Testis (tissue), 3 donors: ENCODE data around the gene EHBP1. TPM values are rescaled to one million over a fixed set of nuclear protein-coding genes. Genes with fewer than 3 reads are reported as not detected.

Experiments used
- DNase-seq: peaks from one replicate; pipeline ENCODE4 v3.0.0-alpha.2; 2019
- H3K27ac ChIP-seq, 2 donors: fragments of 200-600 bp; sonication (generic); one replicate each; pipeline ENCODE4 v1.5.1; 2019
- H3K27me3 ChIP-seq: fragments of 200-600 bp; sonication (generic); one replicate; pipeline ENCODE4 v1.5.1; 2019
- H3K36me3 ChIP-seq: fragments of 200-600 bp; sonication (generic); one replicate; pipeline ENCODE4 v1.5.1; 2017; ENCODE audit warnings: low read depth; ENCODE audit errors: missing control alignments
- H3K4me1 ChIP-seq: fragments of 200-600 bp; sonication (generic); one replicate; pipeline ENCODE4 v1.5.1; 2019
- H3K4me3 ChIP-seq, 2 donors: fragments of 200-600 bp; sonication (generic); one replicate each; pipeline ENCODE4 v1.5.1; 2017 to 2019
- H3K9me3 ChIP-seq: fragments of 200-600 bp; sonication (generic); one replicate; pipeline ENCODE4 v1.5.1; 2017
- CTCF ChIP-seq, 3 experiments: fragments of 450-650 bp in 2 of 3; fragments of 200-600 bp in 1 of 3; sonication (generic) in 1 of 3; IDR thresholded peaks; one replicate each; pipeline ENCODE4 v1.5.1; 2016 to 2019; ENCODE audit warnings: antibody characterized with exemption in 3 of 3, mild to moderate bottlenecking in 2 of 3, moderate library complexity in 1 of 3
- POLR2A ChIP-seq: fragments of 450-650 bp; IDR thresholded peaks from one replicate; pipeline ENCODE4 v1.6.1; 2017; ENCODE audit warnings: antibody characterized with exemption, mild to moderate bottlenecking, moderate library complexity
- WGBS, 2 donors: methylation state at CpG; one replicate each; pipeline ENCODE4 v1.1.5; 2018; 5-methylcytosine and 5-hydroxymethylcytosine counted together
- intact Hi-C: fragments of 100-400 bp; cut with DNase I; formaldehyde crosslinking; loops from one replicate; pipeline ENCODE4 v1.15.1; 2023; ENCODE audit warnings: low total_unique reads
- polyA plus RNA-seq: library from polyadenylated mRNA; stranded (reverse); fragments of 350-450 nt; fragmentation: Illumina TruSeq; extraction: RNeasy Lipid Tissue Mini Kit (QIAGEN cat#74804); gene quantifications from one replicate; pipeline ENCODE4 v1.2.3, GENCODE V29; 2014; ENCODE audit warnings: low read depth, low replicate concordance; ENCODE audit not compliant: insufficient read depth
- total RNA-seq, 2 donors: library from RNA; depleted of rRNA; stranded (reverse); fragments of >200 nt; gene quantifications; one replicate each; pipeline ENCODE4 v1.2.3, GENCODE V29; 2016

The EHBP1 gene
- total and polyA plus RNA-seq, 3 donors from 2014 or later, result 69.3 to 99.5 (median 86.8) TPM

- no peaks in the 10 kb centered on the region for H3K9me3 ChIP-seq
- TF ChIP-seq CTCF (IDR thresholded peaks at IDR 0.05) (no peak), POLR2A (no peak)
- no peaks in the 10 kb centered on the region for H3K27me3 ChIP-seq
- 95 to 100% methylated on average over 2 of the region's 2 CpGs for WGBS, 2 donors
- H3K4me3 ChIP-seq, result no peak overlapping the region
- intact Hi-C loops, result no loop called here
- no peak for DNase-seq
- no peaks in the 10 kb centered on the region for H3K4me1 ChIP-seq
- no peaks in the 10 kb centered on the region for H3K36me3 ChIP-seq
- no peak overlapping the region for H3K27ac ChIP-seq
Measured at GRCh38 chr2:62811086-62811485, 105.6 kb downstream of the EHBP1 start.

GRCh38 chr2:62811972-62812371, 106.5 kb downstream of the EHBP1 start:
- TF ChIP-seq POLR2A, result no peak
- no peak for TF ChIP-seq CTCF (IDR thresholded peaks at IDR 0.05)
- intact Hi-C loops, result no loop called here
- Histone ChIP-seq H3K4me1 (no peaks in the 10 kb centered on the region), H3K27ac (no peak overlapping the region), H3K4me3 (no peak overlapping the region), H3K27me3 (no peaks in the 10 kb centered on the region), H3K9me3 (no peaks in the 10 kb centered on the region), H3K36me3 (no peaks in the 10 kb centered on the region)
- WGBS, 2 donors, result 93 to 98% methylated on average over 2 of the region's 2 CpGs
- no peak for DNase-seq

- Histone ChIP-seq H3K4me1 (no peaks in the 10 kb centered on the region), H3K9me3 (no peaks in the 10 kb centered on the region), H3K36me3 (no peaks in the 10 kb centered on the region), H3K27ac (no peak overlapping the region), H3K4me3 (no peak overlapping the region), H3K27me3 (no peaks in the 10 kb centered on the region)
- WGBS, 2 donors, result 79 to 83% methylated on average over 6 of the region's 6 CpGs
- intact Hi-C loops, result no loop called here
- no peak for DNase-seq
- TF ChIP-seq POLR2A (no peak), CTCF (IDR thresholded peaks at IDR 0.05) (no peak)
Measured at GRCh38 chr2:62812921-62813825, 107.7 kb downstream of the EHBP1 start.

- no peak overlapping the region for H3K4me3 ChIP-seq
- intact Hi-C loops, result no loop called here
- TF ChIP-seq POLR2A (no peak), CTCF (IDR thresholded peaks at IDR 0.05) (no peak)
- H3K9me3 ChIP-seq, result no peaks in the 10 kb centered on the region
- H3K36me3 ChIP-seq, result no peaks in the 10 kb centered on the region
- H3K4me1 ChIP-seq, result no peaks in the 10 kb centered on the region
- DNase-seq, result no peak
- no peaks in the 10 kb centered on the region for H3K27me3 ChIP-seq
- no peak overlapping the region for H3K27ac ChIP-seq
Measured at GRCh38 chr2:62814123-62814522, 108.6 kb downstream of the EHBP1 start.

- Histone ChIP-seq H3K27ac (no peak overlapping the region), H3K4me3 (no peak overlapping the region), H3K27me3 (no peaks in the 10 kb centered on the region), H3K9me3 (no peaks in the 10 kb centered on the region), H3K36me3 (no peaks in the 10 kb centered on the region), H3K4me1 (no peaks in the 10 kb centered on the region)
- TF ChIP-seq CTCF (IDR thresholded peaks at IDR 0.05) (no peak), POLR2A (no peak)
- DNase-seq, result no peak
- WGBS, 2 donors, result 76 to 91% methylated on average over 1 of the region's 1 CpG
- intact Hi-C loops, result no loop called here
Measured at GRCh38 chr2:62817348-62817747, 111.8 kb downstream of the EHBP1 start.
